Activated CD8-positive, alpha-beta memory T cell treated with anti-CD3 and anti-CD28 coated beads, Interleukin-2, amount 50 U/mL, for 1 hour (primary cell): Measurements from ENCODE around the gene TTLL9.

Experiments
- DNase-seq: peaks from one replicate; pipeline ENCODE4 v3.0.0-alpha.2; 2020; ENCODE audit errors: extremely low read depth

TTLL9 gene

DNA sequence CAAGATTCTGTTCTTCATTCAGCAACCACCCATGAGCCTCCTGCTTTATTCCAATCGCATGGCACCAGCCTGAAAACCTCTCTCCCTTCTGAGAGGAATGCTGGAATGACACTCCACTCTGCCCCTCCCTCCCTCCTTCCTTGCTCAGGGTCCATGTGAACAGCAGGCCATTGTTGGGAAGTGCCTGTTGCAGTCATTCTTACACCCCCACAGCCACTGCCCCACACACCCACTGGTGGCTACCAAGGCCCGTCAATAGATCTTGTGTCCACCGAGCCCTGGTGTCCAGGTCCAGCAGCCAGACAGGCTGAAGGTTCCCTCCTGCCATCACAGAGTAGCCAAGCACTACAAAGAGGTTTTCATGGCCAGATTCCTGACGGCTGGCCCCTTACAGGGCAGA, 74.9 kb downstream of the TTLL9 start:
- DNase-seq, result no peak

- DNase-seq, result no peak
Measured at GRCh38 chr20:31945785-31946184, 75.4 kb downstream of the TTLL9 start.

DNA sequence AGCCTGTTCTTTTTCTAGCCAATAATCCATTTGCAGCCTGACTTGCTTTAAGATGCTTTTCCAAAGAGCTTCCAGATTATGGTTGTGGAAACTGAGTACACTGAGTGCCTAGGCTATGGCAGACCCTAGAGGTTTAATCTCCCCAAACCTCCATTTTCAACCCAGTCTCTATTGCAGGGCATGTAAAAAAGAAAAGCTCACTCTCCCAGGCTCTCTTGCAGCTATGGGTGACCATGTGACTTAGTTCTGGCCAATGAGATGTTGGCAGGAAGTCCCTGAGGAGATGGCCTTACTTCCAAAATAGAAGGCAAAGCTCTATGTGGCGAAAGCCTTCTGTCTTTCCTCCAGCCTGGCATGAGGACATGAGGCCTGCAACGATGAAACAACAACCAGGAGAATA, 77.6 kb downstream of the TTLL9 start:
- no peak for DNase-seq

- no peak for DNase-seq
Measured at GRCh38 chr20:31949877-31950646, 79.6 kb downstream of the TTLL9 start.

DNA sequence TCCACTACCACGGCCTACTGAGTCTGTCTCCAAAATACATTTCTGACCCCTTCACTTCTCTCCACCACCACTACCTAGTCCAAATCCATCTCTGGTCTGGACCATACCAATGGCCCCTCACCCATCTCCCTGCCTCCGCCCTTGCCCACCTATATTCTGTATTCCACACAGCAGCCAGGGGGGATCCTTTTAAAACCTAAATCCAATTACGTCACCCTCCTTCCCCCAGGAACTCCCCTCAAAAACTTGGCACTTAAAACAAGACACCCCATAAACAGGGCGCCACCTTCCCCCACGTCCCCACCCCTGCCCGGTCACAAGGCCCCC, 80.7 kb downstream of the TTLL9 start:
- no peak for DNase-seq

- DNase-seq, result peak; percentile 86
Measured at GRCh38 chr20:31951530-31952453, 81.4 kb downstream of the TTLL9 start, which contains the start of gene PDRG1. TSS of gene PDRG1 (minus strand) at chr20:31952046. CDS start at chr20:31951961, 85 bp downstream.

DNA sequence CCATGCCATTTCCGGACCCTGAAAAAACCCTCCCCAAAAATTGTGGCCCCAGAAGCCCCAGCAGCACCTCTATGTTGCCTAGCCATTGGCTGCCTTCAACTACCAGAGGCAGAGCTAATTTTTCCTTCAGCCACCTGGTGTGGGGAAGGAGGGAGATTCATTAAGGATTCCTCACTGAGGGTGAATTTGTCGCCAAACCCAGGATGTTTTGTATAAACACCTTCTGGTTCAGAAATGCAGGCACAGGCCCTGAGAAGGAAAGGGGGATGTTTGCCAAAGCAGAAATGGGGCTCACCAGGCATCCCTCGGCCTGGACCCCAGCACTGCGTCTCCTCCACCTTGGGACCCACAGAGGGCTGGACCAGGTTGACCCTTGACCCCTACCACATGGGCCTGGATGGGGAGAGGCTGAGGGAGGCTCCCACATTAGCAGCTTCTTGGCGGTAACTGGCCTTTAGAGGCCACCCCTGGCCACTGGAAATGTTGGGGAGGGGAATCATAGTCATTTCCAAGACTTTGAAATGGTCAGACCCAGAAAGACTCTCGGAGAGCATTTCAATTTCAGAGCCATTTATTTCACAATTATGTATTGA, 83.2 kb downstream of the TTLL9 start:
- no peak for DNase-seq

GRCh38 chr20:31954500-31954899, 84.1 kb downstream of the TTLL9 start:
- DNase-seq, result no peak

- no peak for DNase-seq
Measured at GRCh38 chr20:31956556-31957526, 86.4 kb downstream of the TTLL9 start.

DNA sequence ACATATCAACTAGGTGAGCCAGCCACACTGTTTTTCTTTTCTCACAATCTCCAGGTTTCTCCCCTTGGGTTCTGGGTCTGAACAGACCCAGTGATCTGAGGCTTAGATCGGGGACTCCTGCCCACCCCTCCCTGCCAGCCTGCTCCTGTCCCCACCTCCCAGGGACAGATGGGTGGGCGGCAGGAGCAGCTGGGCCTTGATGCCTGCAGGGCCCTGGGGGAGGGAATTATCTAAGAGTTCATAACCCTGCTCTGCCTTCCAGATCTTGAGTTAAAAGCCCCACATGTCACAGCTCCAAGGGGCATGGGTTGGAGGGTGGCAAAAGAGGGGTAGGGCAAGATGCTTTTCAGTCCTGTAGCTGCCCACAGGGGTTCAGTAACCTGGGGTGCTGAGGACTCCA, 92.3 kb downstream of the TTLL9 start:
- no peak for DNase-seq

DNA sequence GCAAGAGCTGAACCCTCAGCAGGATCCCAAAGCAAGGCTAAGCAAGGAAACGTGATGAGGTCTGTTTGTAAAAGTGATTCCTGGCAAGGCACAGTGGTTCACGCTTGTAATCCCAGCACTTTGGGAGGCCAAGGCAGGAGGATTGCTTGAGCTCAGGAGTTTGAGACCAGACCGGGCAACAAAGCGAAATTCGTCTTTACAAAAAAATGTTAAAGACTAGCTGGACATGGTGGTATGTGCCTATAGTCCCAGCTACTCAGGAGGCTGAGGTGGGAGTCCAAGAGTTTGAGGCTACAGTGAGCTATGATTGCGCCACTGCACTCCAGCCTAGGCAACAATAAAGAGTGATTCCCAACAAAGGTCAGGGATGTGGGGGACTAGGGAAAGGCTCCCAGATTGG, 93.5 kb downstream of the TTLL9 start:
- DNase-seq, result no peak

DNA sequence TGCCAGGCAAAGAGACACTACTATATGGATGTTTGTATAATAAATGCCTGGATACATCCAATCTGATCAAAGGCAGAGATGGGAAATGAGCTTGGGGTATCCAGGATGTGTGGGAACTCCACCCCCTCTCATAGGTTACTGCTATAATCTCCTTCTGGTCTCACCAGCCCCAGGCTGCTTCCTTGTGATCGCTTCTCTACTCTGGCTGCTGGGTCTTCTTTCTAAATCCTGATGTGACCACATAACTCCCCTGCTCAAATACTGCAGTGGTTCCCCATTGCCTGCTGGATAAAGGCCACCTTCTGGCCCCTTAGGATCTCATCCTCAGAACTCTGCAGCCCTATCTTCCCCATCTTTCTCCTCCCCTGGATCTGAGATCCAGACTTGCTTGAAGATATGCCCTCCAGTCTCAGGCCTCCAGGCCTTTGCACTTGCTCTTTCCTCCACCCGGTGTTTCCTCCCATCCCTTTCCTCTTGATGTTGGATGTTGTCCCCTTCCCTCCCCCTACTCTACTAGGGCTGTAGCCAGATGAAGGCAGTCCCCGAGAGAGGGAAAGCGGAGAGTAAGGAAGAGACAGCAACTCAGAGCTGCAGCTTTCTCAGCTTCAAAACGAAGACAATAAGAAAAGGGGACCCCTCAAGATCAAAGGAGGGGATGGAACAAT, 96.7 kb downstream of the TTLL9 start:
- DNase-seq, result no peak

DNA sequence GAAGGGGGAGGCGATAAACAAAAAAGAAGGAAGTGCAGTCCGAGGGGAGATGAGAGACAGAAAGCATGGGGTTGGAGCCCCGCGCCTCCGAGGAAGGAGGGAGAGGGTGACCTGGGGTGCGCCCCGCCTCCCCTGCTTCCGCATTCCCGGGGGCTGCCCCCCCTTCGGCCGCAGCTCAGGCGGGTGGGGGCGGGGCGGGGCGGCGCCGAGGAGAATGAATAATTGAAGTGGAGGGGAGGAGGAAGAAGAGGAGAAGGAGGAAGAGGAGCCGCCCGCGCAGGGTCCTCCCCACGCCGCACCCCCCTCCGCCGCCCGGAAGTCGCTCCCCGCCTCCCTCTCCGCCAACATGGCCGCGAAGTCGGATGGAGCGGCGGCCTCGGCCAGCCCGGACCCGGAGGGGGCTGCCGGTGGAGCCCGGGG, 97.4 kb downstream of the TTLL9 start, which contains the start of gene XKR7:
Gene XKR7 (plus strand): TSS at position 322 of the 420 bp plus-strand sequence. CDS start 25 bp downstream, at position 347.
- DNase-seq, result no peak

- no peak for DNase-seq
Measured at GRCh38 chr20:31968291-31969126, 98.1 kb downstream of the TTLL9 start.

DNA sequence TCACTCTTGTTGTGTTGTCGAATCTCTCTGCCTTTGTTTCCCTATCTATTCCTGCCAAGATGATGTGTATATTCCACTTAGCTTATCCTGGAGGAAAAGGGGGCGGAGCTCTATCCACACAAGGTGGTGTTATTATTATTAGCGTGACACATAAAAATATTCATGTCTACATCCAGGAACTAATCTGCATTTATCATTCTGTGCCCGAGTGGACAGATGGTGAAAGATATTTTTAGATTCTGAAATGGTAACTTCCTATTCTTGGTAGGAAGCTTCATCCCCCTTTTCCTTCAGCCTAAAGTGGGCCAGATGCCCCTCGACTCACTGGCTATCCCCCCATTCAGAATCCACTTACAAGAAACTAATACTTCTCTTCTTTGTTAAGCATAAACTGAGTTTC, 99.6 kb downstream of the TTLL9 start:
- no peak for DNase-seq

GRCh38 chr20:31972471-31973021, 102.1 kb downstream of the TTLL9 start:
- no peak for DNase-seq

DNA sequence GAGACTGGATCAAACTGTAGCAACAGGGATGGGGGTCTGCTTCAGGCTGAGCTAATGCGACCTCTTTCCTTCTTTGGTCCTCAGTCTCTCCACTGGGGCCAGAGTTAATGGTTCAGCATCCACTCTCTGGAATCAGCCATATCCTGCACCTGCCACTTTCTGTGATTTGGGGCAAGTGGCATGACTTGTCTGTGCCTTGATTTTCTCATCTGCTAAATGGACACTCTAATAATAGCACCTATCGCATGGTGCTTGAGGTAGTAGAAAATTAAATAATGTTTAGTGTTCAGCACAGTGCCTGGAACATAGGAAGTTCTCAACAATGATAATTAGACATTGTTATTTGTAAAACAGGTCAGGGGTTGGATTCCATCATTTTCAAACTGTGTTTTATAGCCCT, 103.9 kb downstream of the TTLL9 start:
- no peak for DNase-seq

- DNase-seq, result no peak
Measured at GRCh38 chr20:31974951-31975487, 104.6 kb downstream of the TTLL9 start.

- DNase-seq, result no peak
Measured at GRCh38 chr20:31975874-31976273, 105.4 kb downstream of the TTLL9 start.
